Iris pigment epithelial cell (primary cell): ENCODE measurements around the gene VTN.

ENCODE experiments used
- DNase-seq: peaks from one replicate; pipeline ENCODE4 v3.0.0-alpha.2; 2011; ENCODE audit warnings: low read depth

Gene VTN

DNA sequence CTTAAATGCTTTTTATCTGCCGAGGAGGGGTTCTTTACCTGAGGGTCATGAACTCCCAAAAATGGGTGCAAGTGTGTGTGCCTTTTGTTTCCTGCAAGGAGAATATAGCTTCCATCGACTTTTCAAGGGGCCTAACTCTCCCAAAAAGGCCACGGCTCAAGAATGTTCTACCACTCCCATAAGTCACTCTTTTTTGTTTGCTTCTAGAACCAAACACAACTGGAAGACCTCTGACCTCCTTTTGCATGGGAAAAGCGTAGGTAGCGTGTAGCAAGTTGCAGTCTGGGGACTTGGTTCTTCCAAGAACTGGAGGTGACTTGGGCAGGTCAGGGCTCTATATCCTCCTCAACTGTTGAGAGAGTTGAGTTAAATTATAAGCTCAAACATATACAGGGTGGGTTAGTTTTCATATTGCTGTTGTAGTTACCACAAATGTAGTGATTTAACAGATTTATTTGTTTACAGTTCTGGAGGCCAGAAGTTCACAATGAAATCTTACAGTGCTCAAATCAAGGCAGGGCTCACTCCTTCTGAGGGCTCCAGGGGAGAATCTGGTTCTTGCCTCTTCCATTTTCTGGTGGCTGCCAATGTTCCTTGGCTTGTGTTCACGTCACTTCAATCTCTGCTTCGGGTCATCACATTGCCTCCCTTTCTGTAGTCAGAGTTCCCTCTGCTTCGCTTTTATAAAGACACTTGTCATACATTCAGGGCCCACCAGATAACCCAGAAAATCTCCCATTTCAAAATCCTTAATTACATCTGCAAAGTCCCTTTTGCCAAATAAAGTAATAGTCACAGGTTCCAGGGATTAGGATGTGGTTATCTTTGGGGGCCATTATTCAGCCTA is 49.7 kb downstream of the VTN start:
- no peak for DNase-seq

DNA sequence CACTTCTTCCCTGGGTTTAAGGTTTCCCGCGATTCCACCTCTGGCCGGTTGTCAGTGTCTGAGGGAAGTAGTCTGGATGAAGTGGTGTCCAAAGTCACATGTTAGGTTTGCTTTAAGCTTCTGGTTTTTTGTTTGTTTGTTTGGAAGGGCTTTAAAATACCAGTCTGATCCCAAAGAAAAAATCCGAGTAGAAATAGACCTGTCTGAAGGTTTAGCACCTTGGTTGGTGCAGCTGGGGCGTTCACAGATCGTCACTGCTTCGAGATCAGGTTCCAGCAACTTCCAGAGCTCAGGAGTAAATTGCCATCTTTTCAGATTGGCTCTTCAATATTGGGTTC is 50.5 kb downstream of the VTN start:
- no peak for DNase-seq

DNA sequence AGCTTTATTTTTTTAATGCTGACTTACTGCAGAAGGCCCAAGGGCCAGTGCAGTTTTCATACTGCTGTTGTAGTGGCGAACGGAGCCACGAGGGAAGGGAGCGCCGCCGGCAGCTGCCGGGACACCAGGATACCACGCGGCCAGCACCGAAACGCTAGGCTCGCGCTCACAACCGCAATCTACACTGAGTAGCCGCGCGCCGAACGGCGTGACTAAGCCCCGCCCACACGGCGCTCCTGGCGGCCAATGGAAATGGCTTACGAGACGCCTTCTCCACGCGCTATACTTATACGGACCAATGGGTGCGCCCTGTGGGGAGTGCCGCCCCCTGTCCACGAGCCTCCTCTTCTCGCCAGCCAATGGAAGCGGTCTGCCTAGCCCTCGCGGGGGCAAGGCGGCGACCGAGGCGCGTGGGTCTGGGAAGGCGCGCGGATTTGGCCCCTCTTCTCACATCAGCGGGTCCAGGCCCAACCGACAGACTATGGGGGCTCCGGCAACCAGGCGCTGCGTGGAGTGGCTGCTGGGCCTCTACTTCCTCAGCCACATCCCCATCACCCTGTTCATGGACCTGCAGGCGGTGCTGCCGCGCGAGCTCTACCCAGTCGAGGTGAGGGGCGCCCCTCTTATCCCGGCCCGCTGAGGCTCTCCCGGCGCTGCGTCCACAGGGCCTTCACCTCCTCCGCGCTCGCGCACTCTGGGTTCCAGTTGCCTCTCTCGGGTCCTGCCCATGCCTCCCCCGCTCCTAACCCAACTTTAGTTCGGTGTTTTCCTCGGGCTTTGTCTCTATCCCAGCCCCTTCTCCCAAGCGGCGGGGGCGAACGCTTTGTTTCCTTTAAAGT is 51.1 kb downstream of the VTN start, which contains the start of gene TMEM97:
TSS of gene TMEM97 (plus strand) at position 442 of the 839 bp plus-strand sequence. CDS start at position 482, 40 bp downstream.
- DNase-seq, result peak; percentile 99

DNA sequence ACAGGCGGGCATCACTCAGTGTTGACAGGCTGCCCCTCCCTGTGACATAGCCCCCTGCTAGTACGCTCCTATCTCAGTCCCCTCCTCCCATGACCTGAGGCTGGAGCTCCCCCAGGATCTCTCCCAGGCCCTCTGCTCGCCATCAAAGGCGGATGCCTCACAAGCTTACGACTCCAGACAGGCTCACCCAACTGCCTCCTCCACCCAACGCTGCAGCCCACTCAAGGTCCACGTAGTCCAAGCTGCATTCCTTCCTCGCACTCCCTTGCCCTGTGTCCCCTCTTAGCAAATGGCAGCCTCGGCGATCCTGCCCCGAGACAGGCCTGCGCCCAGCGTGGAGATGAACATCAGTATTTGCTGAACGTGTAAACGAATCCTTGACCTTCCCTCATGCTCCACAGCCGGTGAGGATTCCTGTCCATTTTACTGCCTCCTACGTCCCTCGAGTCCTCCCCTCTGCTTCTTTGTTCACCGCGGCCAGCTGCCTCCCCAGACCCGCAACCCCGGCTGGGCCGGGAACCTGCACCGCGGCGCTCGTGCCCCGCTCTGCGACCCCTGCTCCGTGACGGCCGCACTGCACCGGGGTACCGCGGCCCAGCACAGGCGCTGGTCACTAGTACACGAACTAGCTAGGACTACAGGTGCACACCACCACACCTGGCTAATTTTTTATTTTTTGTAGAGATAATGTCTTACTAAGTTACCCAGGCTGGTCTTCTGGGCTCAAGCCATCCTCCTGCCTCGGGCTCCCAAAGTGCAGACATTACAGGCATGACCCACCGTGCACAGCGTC is 51.9 kb downstream of the VTN start:
- DNase-seq, result peak; percentile 9
